HCT116 (cell line): ENCODE data around the gene CGB2. TPM values are rescaled to one million over a fixed set of nuclear protein-coding genes. Genes with fewer than 3 reads are reported as not detected.
"Not testable (repeated sequence)": the region's sequence is repeated elsewhere in the genome, so short reads cannot be mapped to it uniquely, and the experiment has no call there.

ENCODE experiments used
- ATAC-seq: fragments of 200-7000 bp; cut with Tn5 transposase; 2 replicates; pipeline ENCODE4 v1.9.1; 2020; ENCODE audit warnings: mild to moderate bottlenecking, moderate library complexity
- BruUV-seq: library from RNA; stranded (reverse); fragments of 400-500 nt; replicated peaks from 2 replicates; lab custom pipeline; 2021; lab: Mats Ljungman, UMichigan
- CTCF ChIA-PET: fragments of 300-600 bp; sonication (Branson Sonifier 250); formaldehyde crosslinking; loops from one replicate; lab custom pipeline; 2021; ENCODE audit warnings: antibody characterized with exemption; lab: Charles Lee
- POLR2A ChIA-PET: fragments of 300-600, 350-600 bp; sonication (Branson Sonifier 250); formaldehyde crosslinking; loops from one replicate; lab custom pipeline; 2021; ENCODE audit warnings: antibody characterized with exemption; lab: Charles Lee
- RAD21 ChIA-PET, 2 experiments: fragments of 300-600 bp; sonication (Branson Sonifier 250); formaldehyde crosslinking; loops; one replicate each; lab custom pipeline; 2023; ENCODE audit warnings: low total read pairs in 2 of 2; ENCODE audit not compliant: uncharacterized antibody in 2 of 2, unreplicated experiment in 2 of 2, low non-redundant PET in 1 of 2; lab: Charles Lee
- DNase-seq: peaks from one replicate; pipeline ENCODE4 v3.0.0-alpha.2; 2010; ENCODE audit warnings: low read depth, low spot score
- H2AFZ ChIP-seq: fragments of 200-600 bp; shearing (Covaris generic), sonication (generic); 2 replicates; pipeline ENCODE4 v1.6.1; 2017; ENCODE audit warnings: low read depth, mixed run types, mixed read lengths, antibody characterized with exemption, low read length; ENCODE audit not compliant: poor library complexity, severe bottlenecking
- H3K27ac ChIP-seq: 2 replicates; pipeline ENCODE4 v1.5.1; 2012; ENCODE audit warnings: low read depth, low read length
- H3K27me3 ChIP-seq: fragments of 200-600 bp; sonication (generic); 2 replicates; pipeline ENCODE4 v1.6.1; 2016; ENCODE audit warnings: mixed run types, low read length, mixed read lengths; ENCODE audit not compliant: insufficient read depth
- H3K36me3 ChIP-seq, 2 experiments: fragments of 200-500 bp in 1 of 2; fragments of 200-600 bp in 1 of 2; sonication (Bioruptor generic) in 1 of 2; sonication (generic) in 1 of 2; 2 replicates each; pipeline versions ENCODE4 v1.5.1 to v1.6.1; 2014 to 2016; ENCODE audit warnings: low read length in 2 of 2, inconsistent platforms in 1 of 2, mixed read lengths in 1 of 2, mixed run types in 1 of 2; ENCODE audit not compliant: insufficient read depth in 2 of 2, control insufficient read depth in 1 of 2
- H3K4me1 ChIP-seq, 2 experiments: fragments of 200-600 bp in 1 of 2; sonication (generic) in 1 of 2; 2 replicates each; pipeline versions ENCODE4 v1.5.1 to v1.6.1; 2012 to 2017; ENCODE audit warnings: low read length in 2 of 2, inconsistent platforms in 1 of 2, mild to moderate bottlenecking in 1 of 2, mixed read lengths in 1 of 2, mixed run types in 1 of 2, moderate library complexity in 1 of 2; ENCODE audit not compliant: insufficient read depth in 2 of 2, control insufficient read depth in 1 of 2
- H3K4me2 ChIP-seq: fragments of 200-600 bp; sonication (generic); 2 replicates; pipeline ENCODE4 v1.6.1; 2017; ENCODE audit warnings: mixed run types, low read length, mixed read lengths
- H3K4me3 ChIP-seq, 2 experiments: fragments of 200-600 bp in 1 of 2; sonication (generic) in 1 of 2; replicated peaks in 1 of 2; 2 replicates each; pipeline ENCODE4 v1.5.1; 2011 to 2016; ENCODE audit warnings: low read length in 2 of 2, control low read depth in 1 of 2, low read depth in 1 of 2, mild to moderate bottlenecking in 1 of 2, mixed read lengths in 1 of 2, mixed run types in 1 of 2
- H3K79me2 ChIP-seq: fragments of 200-600 bp; sonication (generic); 2 replicates; pipeline ENCODE4 v1.6.1; 2017; ENCODE audit warnings: mild to moderate bottlenecking, mixed run types, low read length, moderate library complexity, mixed read lengths; ENCODE audit not compliant: insufficient read depth
- H3K9ac ChIP-seq: fragments of 200-600 bp; sonication (generic); 2 replicates; pipeline ENCODE4 v1.6.1; 2016; ENCODE audit warnings: low read length, mixed read lengths
- H3K9me2 ChIP-seq: fragments of 200-600 bp; sonication (generic), shearing (Covaris generic); 2 replicates; pipeline ENCODE4 v1.6.1; 2017; ENCODE audit warnings: mixed run types, mild to moderate bottlenecking, moderate library complexity; ENCODE audit not compliant: insufficient read depth
- H3K9me3 ChIP-seq, 2 experiments: fragments of 200-500 bp in 1 of 2; fragments of 200-600 bp in 1 of 2; sonication (Bioruptor generic) in 1 of 2; sonication (generic) in 1 of 2; 2 replicates each; pipeline ENCODE4 v1.6.1; 2014 to 2017; ENCODE audit warnings: low read length in 2 of 2, mixed read lengths in 2 of 2, inconsistent platforms in 1 of 2, low read depth in 1 of 2, mild to moderate bottlenecking in 1 of 2, mixed run types in 1 of 2, moderate library complexity in 1 of 2; ENCODE audit not compliant: control insufficient read depth in 1 of 2, insufficient read depth in 1 of 2
- H4K20me1 ChIP-seq: fragments of 200-600 bp; sonication (generic), shearing (Covaris generic); 2 replicates; pipeline ENCODE4 v1.6.1; 2017; ENCODE audit warnings: mixed run types, mild to moderate bottlenecking, moderate library complexity; ENCODE audit not compliant: insufficient read depth
- intact Hi-C: fragments of 100-400 bp; cut with micrococcal nuclease; formaldehyde crosslinking; loops from 2 replicates; pipeline ENCODE4 v1.10.0; 2022
- total RNA-seq: library from RNA; stranded (reverse); gene quantifications from one replicate; pipeline ENCODE4 v1.2.1, GENCODE V29; 2021; ENCODE audit not compliant: unreplicated experiment

The CGB2 gene
- total RNA-seq, 1 experiment from 2014 or later = 5.0 TPM

- H3K9ac ChIP-seq, DNase-seq, H4K20me1 ChIP-seq, H3K27me3 ChIP-seq, RAD21 ChIA-PET, CTCF ChIA-PET, H2AFZ ChIP-seq, intact Hi-C loops, H3K36me3 ChIP-seq, H3K9me2 ChIP-seq, BruUV-seq, ATAC-seq, H3K9me3 ChIP-seq, H3K79me2 ChIP-seq, POLR2A ChIA-PET, H3K4me3 ChIP-seq: not testable (repeated sequence)
- peak within 1 kb of the TSS; percentile 31; the same call in 1 of the 2 replicates for H3K27ac ChIP-seq
- peaks cover 19 to 38% of the 10 kb centered on the region in 2 experiments for H3K4me1 ChIP-seq
- H3K4me2 ChIP-seq = peak within 1 kb of the TSS; percentile 70
These were observed 11.9 kb downstream of the CGB2 start, which contains the start of gene CGB5 for GRCh38 chr19:49043548-49043947. Gene CGB5 (plus strand): TSS chr19:49043848. CDS start chr19:49044210, 362 bp downstream.

DNA sequence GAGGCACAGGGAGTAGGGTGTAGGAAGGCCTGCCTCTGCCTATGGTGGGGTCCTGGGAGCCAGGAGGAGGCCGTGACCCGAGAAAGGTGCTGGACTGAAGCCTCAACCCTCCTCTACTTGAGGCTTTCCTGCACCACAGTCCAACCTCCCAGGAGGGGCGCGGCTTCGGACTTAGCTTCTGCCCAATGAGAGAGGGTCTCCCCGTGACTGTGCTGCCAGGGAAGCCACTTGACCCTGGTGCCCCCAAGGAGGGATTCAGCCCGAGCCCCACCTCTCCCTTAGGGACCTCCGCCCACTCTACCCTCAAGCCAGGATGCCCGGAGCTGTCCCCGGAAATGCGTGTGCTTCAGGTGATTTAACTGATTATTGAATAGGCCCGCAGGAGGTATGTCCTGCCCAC, 17.3 kb downstream of the CGB2 start, which contains the start of gene CGB8:
CGB8 (minus strand) TSS at position 101 of the 400 bp plus-strand sequence. CDS start 372 bp downstream, outside the sequence.
- Histone ChIP-seq H3K4me1 (peaks cover 6 to 21% of the 10 kb centered on the region in 2 experiments; a peak in 3 of 4 replicates), H3K4me2 (peak within 1 kb of the TSS; percentile 61)
- H3K9me3 ChIP-seq, CTCF ChIA-PET, DNase-seq, H3K27me3 ChIP-seq, intact Hi-C loops, H2AFZ ChIP-seq, H3K4me3 ChIP-seq, H3K79me2 ChIP-seq, POLR2A ChIA-PET, H3K27ac ChIP-seq, ATAC-seq, RAD21 ChIA-PET, BruUV-seq, H3K9ac ChIP-seq, H4K20me1 ChIP-seq, H3K9me2 ChIP-seq, H3K36me3 ChIP-seq: not testable (repeated sequence)

- not testable (repeated sequence) for BruUV-seq, H2AFZ ChIP-seq
These were observed 18.1 kb downstream of the CGB2 start for GRCh38 chr19:49049834-49050233.

More at GRCh38 chr19:49049834-49050233, 18.1 kb downstream of the CGB2 start:
- ATAC-seq, H3K4me3 ChIP-seq, RAD21 ChIA-PET, H4K20me1 ChIP-seq, H3K79me2 ChIP-seq, H3K27ac ChIP-seq, H3K9me3 ChIP-seq, DNase-seq, H3K27me3 ChIP-seq, H3K36me3 ChIP-seq, POLR2A ChIA-PET, CTCF ChIA-PET, intact Hi-C loops, H3K9me2 ChIP-seq, H3K9ac ChIP-seq: not testable (repeated sequence)
- peak overlapping the region; percentile 61 for H3K4me2 ChIP-seq
- H3K4me1 ChIP-seq = peaks cover 6 to 21% of the 10 kb centered on the region in 2 experiments; a peak in 3 of 4 replicates
